NB4 (cell line): ENCODE data around the gene PSMA1.

Experiments used
- CTCF ChIP-seq: IDR thresholded peaks from one replicate; pipeline ENCODE4 v1.5.1; 2012; ENCODE audit warnings: low read depth, low read length
- MYC ChIP-seq: IDR thresholded peaks from 2 replicates; pipeline ENCODE4 v1.6.1; 2011; ENCODE audit warnings: low read depth, low read length
- POLR2A ChIP-seq: IDR thresholded peaks from 2 replicates; pipeline ENCODE4 v1.6.1; 2011; ENCODE audit warnings: mild to moderate bottlenecking; ENCODE audit not compliant: insufficient read length; ENCODE audit errors: extremely low read depth

DNA sequence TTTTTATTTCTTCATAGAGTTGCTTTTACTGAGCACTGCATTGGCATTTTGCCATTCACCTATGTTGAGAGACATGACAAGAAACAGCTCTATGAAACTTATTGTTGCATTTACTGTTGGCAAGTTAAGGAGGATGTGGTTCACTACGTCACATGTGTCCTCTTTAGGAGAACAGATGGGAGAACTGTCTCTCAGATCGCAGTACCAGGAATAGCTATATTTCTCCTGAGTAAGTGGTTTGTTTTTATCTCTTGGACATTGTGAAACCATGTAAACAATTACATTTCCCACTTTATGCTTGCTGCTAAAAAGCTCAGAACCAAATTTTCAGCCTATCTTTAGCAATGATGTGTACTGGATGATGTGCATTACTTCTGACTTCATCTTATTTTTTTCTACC is 34.8 kb upstream of the PSMA1 start:
- TF ChIP-seq CTCF (no peak), POLR2A (no peak), MYC (no peak)
